A673 (cell line): ENCODE measurements around the gene LPAR6. TPM values are rescaled to one million over a fixed set of nuclear protein-coding genes. Genes with fewer than 3 reads are reported as not detected.
A peak's percentile ranks its signal among the peaks of the same experiment; 100 is the strongest.

Source experiments
- BruUV-seq: library from RNA; stranded (reverse); fragments of 400-500 nt; replicated peaks from 2 replicates; lab custom pipeline; 2021; lab: Mats Ljungman, UMichigan
- CTCF ChIA-PET: fragments of 300-600 bp; sonication (Branson Sonifier 250); formaldehyde crosslinking; loops from one replicate; lab custom pipeline; 2022; ENCODE audit warnings: antibody characterized with exemption; lab: Charles Lee
- POLR2A ChIA-PET: fragments of 300-600 bp; sonication (Branson Sonifier 250); formaldehyde crosslinking; loops from one replicate; lab custom pipeline; 2022; ENCODE audit warnings: antibody characterized with exemption; ENCODE audit not compliant: low non-redundant PET; lab: Charles Lee
- DNase-seq: peaks from one replicate; pipeline ENCODE4 v3.0.0-alpha.2; 2015; ENCODE audit warnings: low spot score
- H3K27ac ChIP-seq: fragments of 200-600 bp; sonication (generic); 2 replicates; pipeline ENCODE4 v1.5.1; 2016; ENCODE audit warnings: mixed run types, low read depth, mild to moderate bottlenecking, mixed read lengths, antibody characterized with exemption, low read length; ENCODE audit not compliant: poor library complexity, severe bottlenecking
- H3K27me3 ChIP-seq: fragments of 200-600 bp; sonication (generic); replicated peaks from 2 replicates; pipeline ENCODE4 v1.6.1; 2017; ENCODE audit warnings: mixed run types, low read depth, mild to moderate bottlenecking, mixed read lengths, antibody characterized with exemption, low read length; ENCODE audit not compliant: insufficient read depth, poor library complexity
- H3K36me3 ChIP-seq: fragments of 200-600 bp; sonication (generic); 2 replicates; pipeline ENCODE4 v1.6.1; 2016; ENCODE audit warnings: mixed run types, mild to moderate bottlenecking, mixed read lengths, antibody characterized with exemption, low read length; ENCODE audit not compliant: insufficient read depth, poor library complexity, severe bottlenecking
- H3K4me1 ChIP-seq: fragments of 200-600 bp; sonication (generic); 2 replicates; pipeline ENCODE4 v1.6.1; 2017; ENCODE audit warnings: mixed run types, mild to moderate bottlenecking, mixed read lengths, antibody characterized with exemption, low read length; ENCODE audit not compliant: insufficient read depth, poor library complexity, severe bottlenecking
- H3K4me3 ChIP-seq: fragments of 200-600 bp; sonication (generic); 2 replicates; pipeline ENCODE4 v1.5.1; 2016; ENCODE audit warnings: low read depth, mixed run types, mild to moderate bottlenecking, mixed read lengths, low read length; ENCODE audit not compliant: poor library complexity, severe bottlenecking
- H3K9me3 ChIP-seq: fragments of 200-600 bp; sonication (generic); 2 replicates; pipeline ENCODE4 v1.6.1; 2016; ENCODE audit warnings: mixed run types, low read depth, mild to moderate bottlenecking, mixed read lengths, antibody characterized with exemption, low read length; ENCODE audit not compliant: poor library complexity, severe bottlenecking
- CTCF ChIP-seq: fragments of 300-800, 200-600 bp; sonication (generic); conservative IDR thresholded peaks from 2 replicates; pipeline ENCODE4 v1.5.1; 2017; ENCODE audit warnings: low read depth, mild to moderate bottlenecking, antibody characterized with exemption, low read length, moderate library complexity, mixed read lengths
- EZH2 ChIP-seq: fragments of 200-600 bp; sonication (generic); IDR thresholded peaks from 2 replicates; pipeline ENCODE4 v1.6.1; 2017; ENCODE audit warnings: borderline replicate concordance, low read depth, mild to moderate bottlenecking, mixed read lengths, antibody characterized with exemption, low read length; ENCODE audit not compliant: poor library complexity, severe bottlenecking
- intact Hi-C: fragments of 100-400 bp; cut with micrococcal nuclease; formaldehyde crosslinking; loops from one replicate; pipeline ENCODE4 v1.10.0; 2022; ENCODE audit not compliant: unreplicated experiment
- total RNA-seq: library from RNA; stranded (reverse); gene quantifications from 2 replicates; pipeline ENCODE4 v1.2.3, GENCODE V29; 2021

Gene LPAR6
- total RNA-seq, 1 experiment from 2014 or later, result 6.7 TPM

GRCh38 chr13:48401480-48401879 lies 11.4 kb downstream of the LPAR6 start:
- POLR2A ChIA-PET, result no interaction called here
- no peak for DNase-seq
- BruUV-seq, result no TSS peak
- TF ChIP-seq CTCF (no peak), EZH2 (no peak)
- Histone ChIP-seq H3K27me3 (no peaks in the 10 kb centered on the region), H3K4me1 (peaks cover 22% of the 10 kb centered on the region), H3K36me3 (no peaks in the 10 kb centered on the region), H3K27ac (peak overlapping the region; percentile 21), H3K4me3 (no peak overlapping the region), H3K9me3 (no peaks in the 10 kb centered on the region)
- intact Hi-C loops, result no loop called here
- CTCF ChIA-PET, result interaction anchor here (0.6 kb wide), 1 partner anchor 97 kb away, joined by 5 read pairs; no protein-coding TSS in a partner anchor

- ChIA-PET CTCF (interaction anchor here (0.6 kb wide), 1 partner anchor 98 kb away, joined by 5 read pairs; no protein-coding TSS in a partner anchor), POLR2A (no interaction called here)
- H3K27me3 ChIP-seq, result no peaks in the 10 kb centered on the region
- no peaks in the 10 kb centered on the region for H3K36me3 ChIP-seq
- TF ChIP-seq EZH2, result no peak
- H3K4me3 ChIP-seq, result no peak overlapping the region
- intact Hi-C loops, result no loop called here
- peak; percentile 11 for DNase-seq
- BruUV-seq, result no TSS peak
- H3K27ac ChIP-seq, result no peak overlapping the region
- H3K4me1 ChIP-seq, result peaks cover 22% of the 10 kb centered on the region
- no peaks in the 10 kb centered on the region for H3K9me3 ChIP-seq
Measured at GRCh38 chr13:48400850-48401291, 12.0 kb downstream of the LPAR6 start.

- no peak for DNase-seq
- Histone ChIP-seq H3K4me3 (no peak overlapping the region), H3K27ac (no peak overlapping the region), H3K4me1 (peaks cover 22% of the 10 kb centered on the region), H3K36me3 (no peaks in the 10 kb centered on the region), H3K9me3 (no peaks in the 10 kb centered on the region), H3K27me3 (no peaks in the 10 kb centered on the region)
- intact Hi-C loops, result no loop called here
- ChIA-PET POLR2A (no interaction called here), CTCF (no interaction called here)
- TF ChIP-seq CTCF (no peak), EZH2 (no peak)
- BruUV-seq, result no TSS peak
Measured at GRCh38 chr13:48400090-48400694, 12.7 kb downstream of the LPAR6 start.
